Measurements from ENCODE around the gene KCNN3.

DNA sequence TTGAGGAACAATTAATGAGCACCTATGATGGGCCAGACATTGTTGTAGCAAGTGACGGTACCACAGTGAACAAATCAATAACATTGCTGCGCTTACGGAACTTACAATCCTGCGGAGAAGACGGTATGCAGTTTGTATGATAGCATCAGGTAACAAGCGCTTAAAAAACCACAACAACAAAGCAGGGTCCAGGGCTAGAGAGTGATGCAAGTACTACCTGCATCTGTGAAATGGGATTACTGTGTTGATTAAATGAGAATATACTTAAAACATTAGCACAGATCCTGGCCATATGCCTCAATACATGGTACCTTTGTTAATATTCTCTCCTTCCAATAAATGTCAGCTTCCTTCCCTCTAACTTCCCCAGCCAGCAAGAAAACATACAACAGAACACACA is 151.5 kb downstream of the KCNN3 start:
- TF ChIP-seq, protein P1, sequence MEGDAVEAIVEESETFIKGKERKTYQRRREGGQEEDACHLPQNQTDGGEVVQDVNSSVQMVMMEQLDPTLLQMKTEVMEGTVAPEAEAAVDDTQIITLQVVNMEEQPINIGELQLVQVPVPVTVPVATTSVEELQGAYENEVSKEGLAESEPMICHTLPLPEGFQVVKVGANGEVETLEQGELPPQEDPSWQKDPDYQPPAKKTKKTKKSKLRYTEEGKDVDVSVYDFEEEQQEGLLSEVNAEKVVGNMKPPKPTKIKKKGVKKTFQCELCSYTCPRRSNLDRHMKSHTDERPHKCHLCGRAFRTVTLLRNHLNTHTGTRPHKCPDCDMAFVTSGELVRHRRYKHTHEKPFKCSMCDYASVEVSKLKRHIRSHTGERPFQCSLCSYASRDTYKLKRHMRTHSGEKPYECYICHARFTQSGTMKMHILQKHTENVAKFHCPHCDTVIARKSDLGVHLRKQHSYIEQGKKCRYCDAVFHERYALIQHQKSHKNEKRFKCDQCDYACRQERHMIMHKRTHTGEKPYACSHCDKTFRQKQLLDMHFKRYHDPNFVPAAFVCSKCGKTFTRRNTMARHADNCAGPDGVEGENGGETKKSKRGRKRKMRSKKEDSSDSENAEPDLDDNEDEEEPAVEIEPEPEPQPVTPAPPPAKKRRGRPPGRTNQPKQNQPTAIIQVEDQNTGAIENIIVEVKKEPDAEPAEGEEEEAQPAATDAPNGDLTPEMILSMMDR (conservative IDR thresholded peaks at IDR 0.05), result no peak
- no peak for TF ChIP-seq ZFX (IDR thresholded peaks at IDR 0.05)
